Activated T-cell treated with anti-CD3 and anti-CD28 coated beads for 24 hours (primary cell): Measurements from ENCODE around the gene EIF5B.
"Not testable (repeated sequence)": the region's sequence is repeated elsewhere in the genome, so short reads cannot be mapped to it uniquely, and the experiment has no call there.

Experiments
- DNase-seq: peaks from one replicate; pipeline ENCODE4 v3.0.0-alpha.2; 2020; ENCODE audit warnings: low read depth

The EIF5B gene

DNA sequence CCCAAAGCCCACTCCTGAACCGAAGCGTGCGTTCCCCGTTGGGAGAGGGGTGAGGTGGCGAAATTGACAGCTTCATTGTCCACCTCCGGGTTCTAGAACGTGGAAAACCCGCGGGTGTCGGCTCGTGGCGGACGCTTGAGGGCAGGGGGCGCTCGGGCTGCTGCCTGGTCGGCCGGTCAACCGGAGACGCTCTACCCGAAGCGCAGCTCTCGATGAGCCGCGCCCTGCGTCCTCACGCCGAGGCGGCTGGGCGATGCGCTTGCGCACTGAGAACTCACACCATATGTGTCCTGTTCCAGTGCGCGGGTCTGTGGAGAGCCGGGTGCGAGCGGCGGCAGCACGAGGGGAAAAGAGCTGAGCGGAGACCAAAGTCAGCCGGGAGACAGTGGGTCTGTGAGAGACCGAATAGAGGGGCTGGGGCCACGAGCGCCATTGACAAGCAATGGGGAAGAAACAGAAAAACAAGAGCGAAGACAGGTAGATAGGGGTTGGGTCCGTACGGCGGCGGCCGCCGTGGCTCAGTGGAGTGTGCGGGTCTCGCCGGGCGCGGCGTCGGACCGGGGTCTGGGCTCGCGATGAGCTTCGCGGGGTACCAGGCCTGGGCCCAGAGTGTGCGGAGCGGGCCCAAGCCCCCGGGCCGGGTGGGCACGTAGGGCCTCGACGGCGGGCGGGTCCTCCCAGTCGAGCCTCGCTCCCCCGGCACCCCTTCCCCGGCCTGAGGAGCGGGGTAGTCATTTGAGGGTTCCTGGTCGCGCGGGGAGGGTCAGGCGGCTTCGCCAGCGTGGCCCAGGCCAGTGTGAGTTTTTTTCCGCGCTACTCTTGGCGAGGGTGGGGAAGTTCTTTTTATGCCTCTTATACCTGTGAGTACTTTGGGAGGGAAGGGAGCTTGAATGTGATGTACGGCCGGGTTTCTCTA is at the start of gene EIF5B:
EIF5B (plus strand) TSS at position 277 of the 916 bp plus-strand sequence; CDS start at position 443, 166 bp downstream.
- peak; percentile 91 for DNase-seq

GRCh38 chr2:99297994-99298393 is 39.2 kb upstream of the EIF5B start:
- no peak for DNase-seq

DNA sequence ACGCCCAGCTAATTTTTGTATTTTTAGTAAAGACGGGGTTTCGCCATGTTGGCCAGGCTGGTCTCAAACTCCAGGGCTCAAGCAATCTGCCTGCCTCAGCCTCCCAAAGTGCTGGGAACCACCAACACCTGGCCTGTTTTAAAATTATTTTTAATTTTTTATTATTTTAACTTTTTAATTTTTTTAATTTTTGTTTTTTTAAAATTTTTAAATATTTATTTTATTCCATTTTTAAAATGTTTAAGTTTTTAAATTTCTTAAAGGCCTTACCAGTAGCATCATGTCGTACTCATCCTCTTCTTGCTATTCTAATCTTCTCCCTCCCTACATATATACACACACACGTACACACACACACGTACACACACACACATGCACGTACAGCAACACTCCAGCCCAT is 37.6 kb upstream of the EIF5B start:
- DNase-seq, result no peak

DNA sequence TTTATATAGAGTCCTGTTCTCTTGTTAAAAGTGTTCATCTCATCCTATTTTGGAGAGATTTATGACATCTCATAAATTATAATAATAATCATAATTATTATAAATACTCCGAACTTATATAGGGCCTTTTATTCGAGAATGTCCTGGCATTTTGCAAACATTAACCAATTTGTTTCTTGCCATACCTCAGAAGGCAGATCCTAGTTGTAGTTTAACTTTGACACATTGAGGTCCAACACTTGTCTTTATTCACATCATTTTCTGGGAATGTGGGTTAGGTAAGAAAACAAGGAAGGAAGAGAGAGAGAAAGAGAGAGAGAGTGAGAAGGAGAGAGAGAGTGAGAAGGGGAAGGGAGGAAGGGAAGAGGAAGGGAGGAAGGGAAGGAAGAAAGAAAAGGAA is 36.1 kb upstream of the EIF5B start, which contains the start of gene LYG1:
LYG1 (minus strand) TSS at position 101 of the 400 bp plus-strand sequence. CDS start 5,527 bp downstream, outside the sequence.
- not testable (repeated sequence) for DNase-seq

DNA sequence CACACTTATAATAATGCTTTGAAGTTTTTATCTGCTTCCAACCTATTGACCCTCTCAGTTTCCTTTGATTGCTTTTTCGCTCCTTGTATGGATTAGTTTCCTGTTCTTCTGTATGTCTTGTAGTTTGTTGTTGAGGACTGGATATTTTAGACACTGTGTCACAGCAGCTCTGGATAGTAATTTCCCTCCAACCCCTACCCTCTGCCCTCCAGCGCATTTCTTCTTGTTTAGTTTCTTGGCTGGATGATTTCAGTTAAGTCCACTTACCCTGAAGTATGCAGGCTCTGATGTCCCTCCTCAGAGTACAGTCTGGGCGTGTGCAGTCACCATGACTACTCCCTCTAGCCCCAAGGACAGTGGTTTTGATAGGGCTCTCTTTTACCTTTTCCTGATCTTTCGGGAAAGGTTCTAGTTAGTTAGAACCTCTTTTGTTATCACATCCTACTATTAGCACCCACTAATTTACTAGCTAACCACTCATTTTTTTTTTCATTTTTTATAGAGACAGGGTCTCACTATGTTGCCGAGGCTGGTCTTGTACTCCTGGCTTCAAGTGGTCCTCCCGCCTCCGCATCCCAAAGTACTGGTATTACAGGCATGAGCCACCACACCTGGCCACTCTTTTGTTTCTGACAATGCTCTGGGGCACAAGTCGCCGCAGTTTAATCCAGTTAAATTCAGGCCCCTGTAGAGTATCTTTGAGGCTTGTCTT is 19.9 kb upstream of the EIF5B start:
- no peak for DNase-seq

- not testable (repeated sequence) for DNase-seq
Observed at GRCh38 chr2:99317873-99318200, 19.4 kb upstream of the EIF5B start.

- no peak for DNase-seq
Observed at GRCh38 chr2:99325384-99325783, 11.8 kb upstream of the EIF5B start.

DNA sequence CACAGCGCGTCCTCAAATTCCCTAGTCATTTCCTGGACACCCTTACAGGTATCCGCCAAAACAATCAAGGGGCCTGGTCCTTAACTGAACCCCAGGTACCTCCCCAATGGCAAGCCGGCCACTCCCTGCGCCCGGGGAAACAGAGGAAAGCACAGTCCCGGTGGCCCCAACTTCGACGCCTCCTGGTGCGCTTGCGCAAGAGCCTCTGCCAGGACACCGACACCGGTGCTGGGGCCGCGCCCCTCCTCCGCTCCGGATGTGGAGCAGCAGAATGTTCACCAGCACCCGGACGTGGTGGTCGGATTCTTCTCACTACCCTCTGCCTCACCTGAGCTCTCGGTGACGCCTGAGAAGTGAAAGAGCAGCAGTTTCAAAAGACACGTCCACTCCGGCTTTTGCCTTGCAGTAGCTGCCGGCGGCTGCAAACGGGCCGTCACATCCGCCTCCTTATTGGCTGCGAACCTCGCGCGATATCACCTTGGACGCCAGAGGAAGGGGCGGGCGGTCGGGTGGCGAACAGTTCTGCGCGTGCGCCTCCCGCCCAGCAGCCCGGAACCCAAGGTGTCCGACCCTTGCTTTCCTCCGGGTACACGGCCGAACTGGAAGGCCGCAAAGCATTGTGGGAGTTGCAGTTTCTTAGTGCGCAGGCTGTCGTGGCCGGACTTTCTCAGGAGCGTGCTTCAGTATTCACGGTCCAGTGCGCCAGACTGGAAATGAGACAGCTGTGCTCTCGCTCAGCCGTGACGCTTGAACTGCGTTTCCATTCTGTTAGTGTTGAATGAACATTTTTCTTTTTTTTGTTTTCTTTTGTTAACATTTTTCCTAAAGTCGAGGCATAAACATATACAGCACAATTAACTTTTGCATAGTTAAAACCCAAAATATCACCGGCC is 1.0 kb upstream of the EIF5B start, which contains the start of gene TXNDC9:
TXNDC9 (minus strand) TSS at position 423 of the 893 bp plus-strand sequence. CDS start 3,123 bp downstream, outside the sequence.
- peak; percentile 98 for DNase-seq

GRCh38 chr2:99336804-99337112 is 431 bp upstream of the EIF5B start:
- peak; percentile 1 for DNase-seq

DNA sequence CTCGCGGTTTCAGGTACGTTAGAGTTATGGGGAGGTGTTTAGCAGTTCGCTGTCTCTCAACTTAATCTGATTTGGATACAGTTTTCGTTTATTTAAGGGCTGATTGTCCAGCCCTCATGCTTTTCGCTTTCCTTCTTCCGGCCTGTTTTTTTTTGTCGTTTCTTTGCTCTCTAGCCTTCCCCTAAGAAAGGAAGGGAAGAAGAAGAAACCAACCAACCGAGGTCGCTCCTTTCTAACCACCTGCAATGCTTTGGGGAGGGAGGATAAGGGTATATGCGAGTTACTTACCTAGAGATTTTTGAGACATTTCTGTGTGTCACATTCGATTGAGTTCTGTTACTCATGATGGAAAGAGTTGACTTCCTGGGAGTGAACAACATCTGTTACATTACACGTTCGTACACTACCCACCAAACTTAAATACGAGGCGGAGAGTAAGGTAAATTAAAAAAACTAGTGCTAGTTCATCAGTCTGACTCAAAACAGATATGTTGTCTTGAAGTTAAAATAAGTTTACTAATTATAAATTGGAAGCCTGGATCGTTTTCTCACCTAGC is 918 bp downstream of the EIF5B start:
- peak; percentile 8 for DNase-seq

DNA sequence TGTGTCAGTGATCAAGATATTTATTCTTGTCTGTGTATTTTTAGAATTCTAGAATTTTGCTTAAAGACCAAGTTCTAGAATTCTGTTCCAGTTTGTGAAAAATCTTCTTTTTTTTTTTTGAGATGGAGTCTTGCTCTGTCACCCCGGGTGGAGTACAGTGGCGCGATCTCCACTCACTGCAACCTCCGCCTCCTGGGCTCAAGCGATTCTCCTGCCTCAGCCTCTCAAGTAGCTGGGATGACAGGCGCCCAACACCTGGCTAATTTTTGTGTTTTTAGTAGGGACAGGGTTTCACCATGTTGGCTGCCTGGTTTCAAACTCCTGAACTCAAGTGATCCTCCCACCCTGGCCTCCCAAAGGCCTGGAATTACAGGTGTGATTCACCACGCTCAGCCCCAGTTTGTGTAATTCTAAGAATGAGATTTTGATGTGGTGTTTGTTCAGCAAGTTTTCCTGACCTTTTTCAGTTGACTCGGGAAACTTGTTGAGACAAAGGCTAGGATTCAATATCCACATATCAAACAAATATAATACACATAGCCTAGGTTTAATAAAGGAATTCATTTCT is 3.6 kb downstream of the EIF5B start:
- DNase-seq, result no peak

DNA sequence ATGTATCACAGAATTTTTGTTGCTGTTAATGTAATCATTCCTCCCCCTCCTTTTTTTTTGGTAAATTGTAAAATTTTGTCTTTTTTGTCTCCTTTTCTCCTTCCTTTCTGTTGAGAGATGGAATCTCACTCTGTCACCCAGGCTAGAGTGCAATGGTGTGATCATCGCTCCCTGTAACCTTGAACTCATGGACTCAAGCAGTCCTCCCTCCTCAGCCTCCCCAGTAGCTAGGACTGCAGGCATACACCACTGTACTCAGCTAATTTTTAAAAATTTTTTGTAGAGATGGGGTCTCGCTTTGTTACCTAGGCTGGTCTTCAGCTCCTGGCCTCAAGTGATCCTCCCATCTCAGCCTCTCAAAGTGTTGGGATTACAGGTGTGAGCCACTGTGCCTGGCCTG is 5.3 kb downstream of the EIF5B start:
- DNase-seq, result no peak

- not testable (repeated sequence) for DNase-seq
Observed at GRCh38 chr2:99345446-99345845, 8.3 kb downstream of the EIF5B start.

DNA sequence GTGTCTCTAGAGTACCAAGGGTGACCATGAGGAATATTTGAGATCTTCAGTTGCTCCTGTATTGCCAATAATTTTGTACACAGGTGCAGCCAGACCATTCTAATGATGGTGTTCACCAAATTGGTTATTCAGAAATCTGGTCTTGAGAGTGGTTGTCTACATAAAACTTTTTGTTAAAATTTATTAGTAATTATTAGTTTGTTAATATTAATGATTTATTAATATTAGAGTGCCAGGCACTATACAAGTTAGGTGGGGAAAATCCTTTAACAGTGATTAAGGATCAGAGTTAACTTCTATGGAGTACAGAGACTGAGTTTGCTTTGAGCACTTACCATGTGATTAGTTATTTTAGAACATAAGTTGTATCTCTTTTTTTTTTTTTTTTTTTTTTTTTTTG is 9.0 kb downstream of the EIF5B start:
- DNase-seq, result no peak

DNA sequence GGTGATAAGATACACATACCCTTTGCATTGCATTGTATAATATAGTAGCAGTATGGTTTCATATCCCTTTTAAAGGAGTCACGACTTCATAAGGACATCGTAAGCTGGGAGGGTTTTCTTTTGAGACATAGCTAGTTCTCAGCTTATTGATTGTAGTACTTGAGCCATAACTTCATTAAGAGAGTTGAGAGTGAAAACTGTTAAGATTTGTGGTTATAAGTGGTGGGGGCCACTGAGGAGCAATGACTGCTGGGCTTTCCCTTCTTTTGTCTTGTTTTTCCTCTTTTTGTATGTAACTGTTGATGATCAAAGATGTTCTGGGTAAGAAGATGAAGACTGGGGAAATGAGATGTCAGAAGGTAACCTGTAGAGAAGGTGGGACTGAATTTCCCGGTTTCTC is 11.0 kb downstream of the EIF5B start:
- DNase-seq, result no peak

DNA sequence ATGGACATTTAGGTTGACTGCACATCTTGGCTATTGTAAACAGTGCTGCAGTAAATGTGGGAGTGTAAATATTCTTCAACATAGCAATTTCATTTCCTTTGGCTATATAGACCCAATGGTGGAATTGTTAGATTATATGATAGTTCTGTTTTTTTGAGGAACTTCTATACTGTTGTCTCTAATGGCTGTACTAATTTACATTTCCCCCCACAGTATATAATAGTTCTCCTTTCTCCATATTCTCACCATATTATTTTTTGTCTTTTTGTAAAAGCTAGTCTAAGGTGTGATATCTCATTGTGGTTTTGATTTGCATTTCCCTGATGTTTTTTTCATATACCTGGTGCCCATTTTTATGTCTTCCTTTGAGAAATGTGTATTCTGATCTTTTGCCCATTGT is 13.0 kb downstream of the EIF5B start:
- no peak for DNase-seq

- DNase-seq, result no peak
Observed at GRCh38 chr2:99354070-99354469, 16.9 kb downstream of the EIF5B start.

- not testable (repeated sequence) for DNase-seq
Observed at GRCh38 chr2:99354825-99355224, 17.6 kb downstream of the EIF5B start.

GRCh38 chr2:99356853-99357252 is 19.7 kb downstream of the EIF5B start:
- no peak for DNase-seq

DNA sequence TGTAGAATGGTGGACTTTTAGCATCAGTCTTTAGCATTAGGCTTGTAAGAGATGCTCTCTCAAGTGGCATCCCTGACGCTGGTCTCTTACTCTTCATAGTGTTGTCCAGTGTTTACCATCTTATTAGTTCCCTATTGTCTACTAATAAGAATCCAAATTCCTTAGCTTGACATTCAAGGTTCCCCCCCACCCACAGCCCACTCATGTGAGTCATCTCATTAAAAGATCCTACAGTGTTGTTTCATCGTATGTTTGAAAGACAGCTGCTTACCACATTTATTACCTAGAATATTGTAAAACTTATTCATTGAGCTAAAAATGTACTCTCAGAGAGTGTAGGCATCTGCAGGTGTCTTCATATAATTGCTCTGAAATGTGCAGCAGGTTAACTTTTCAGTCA is 28.5 kb downstream of the EIF5B start:
- DNase-seq, result no peak

DNA sequence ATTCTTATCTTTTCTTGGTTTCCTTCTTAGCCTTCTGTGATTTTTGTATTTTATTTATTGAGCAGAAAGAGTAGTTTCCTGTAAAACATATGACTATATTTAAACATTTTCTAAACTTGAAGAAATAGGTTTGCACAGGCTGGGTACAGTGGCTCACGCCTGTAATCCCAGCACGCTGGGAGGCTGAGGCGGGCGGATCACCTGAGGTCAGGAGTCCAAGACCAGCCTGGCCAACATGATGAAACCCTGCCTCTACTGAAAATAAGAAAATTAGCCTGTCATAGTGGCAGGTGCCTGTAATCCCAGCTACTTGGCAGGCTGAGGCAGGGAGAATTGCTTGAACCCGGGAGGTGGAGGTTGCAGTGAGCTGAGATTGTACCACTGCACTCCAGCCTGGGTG is 31.7 kb downstream of the EIF5B start:
- not testable (repeated sequence) for DNase-seq

GRCh38 chr2:99373144-99373543 is 36.0 kb downstream of the EIF5B start:
- no peak for DNase-seq
